CD4-positive, alpha-beta T cell treated with Interleukin-2 at 100 ng/mL for 4 hours (primary cell): ENCODE data around the gene TOR1A.

Experiments used
- DNase-seq: peaks from one replicate; pipeline ENCODE4 v3.0.0-alpha.2; 2020; ENCODE audit warnings: low spot score

The TOR1A gene

GRCh38 chr9:129851821-129852220 is 27.9 kb upstream of the TOR1A start:
- no peak for DNase-seq

DNA sequence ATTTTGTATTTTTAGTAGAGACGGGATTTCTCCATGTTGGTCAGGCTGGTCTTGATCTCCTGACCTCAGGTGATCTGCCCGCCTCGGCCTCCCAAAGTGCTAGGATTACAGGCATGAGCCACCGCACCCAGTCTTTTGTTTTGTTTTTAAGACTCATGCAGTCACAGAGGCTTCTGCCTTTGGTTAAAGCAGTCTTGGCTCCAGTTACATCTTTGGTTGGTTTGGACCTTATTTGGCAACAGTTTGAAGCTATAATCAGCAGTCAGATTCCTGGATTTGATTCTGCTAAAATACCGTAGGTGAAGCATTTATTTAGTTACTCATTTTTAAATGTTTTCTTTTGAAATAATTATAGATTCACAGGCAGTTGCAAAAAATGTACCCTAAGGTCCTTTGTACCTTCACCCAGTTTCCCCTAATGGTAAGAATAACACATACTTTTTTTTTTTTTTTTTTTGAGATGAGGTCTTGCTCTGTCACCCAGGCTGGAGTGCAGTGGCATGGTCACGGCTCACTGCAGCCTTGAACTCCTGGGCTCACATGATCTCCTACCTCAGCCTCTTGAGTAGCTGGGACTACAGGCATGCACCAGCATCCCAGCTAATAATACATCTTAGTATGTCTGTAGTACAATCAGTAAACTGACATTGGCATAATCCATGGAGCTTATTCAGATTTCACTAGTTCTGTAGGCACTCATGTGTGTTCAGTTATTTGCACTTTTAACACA is 27.1 kb upstream of the TOR1A start:
- DNase-seq: no peak

- DNase-seq: no peak
These were observed 26.0 kb upstream of the TOR1A start for GRCh38 chr9:129849901-129850300.

DNA sequence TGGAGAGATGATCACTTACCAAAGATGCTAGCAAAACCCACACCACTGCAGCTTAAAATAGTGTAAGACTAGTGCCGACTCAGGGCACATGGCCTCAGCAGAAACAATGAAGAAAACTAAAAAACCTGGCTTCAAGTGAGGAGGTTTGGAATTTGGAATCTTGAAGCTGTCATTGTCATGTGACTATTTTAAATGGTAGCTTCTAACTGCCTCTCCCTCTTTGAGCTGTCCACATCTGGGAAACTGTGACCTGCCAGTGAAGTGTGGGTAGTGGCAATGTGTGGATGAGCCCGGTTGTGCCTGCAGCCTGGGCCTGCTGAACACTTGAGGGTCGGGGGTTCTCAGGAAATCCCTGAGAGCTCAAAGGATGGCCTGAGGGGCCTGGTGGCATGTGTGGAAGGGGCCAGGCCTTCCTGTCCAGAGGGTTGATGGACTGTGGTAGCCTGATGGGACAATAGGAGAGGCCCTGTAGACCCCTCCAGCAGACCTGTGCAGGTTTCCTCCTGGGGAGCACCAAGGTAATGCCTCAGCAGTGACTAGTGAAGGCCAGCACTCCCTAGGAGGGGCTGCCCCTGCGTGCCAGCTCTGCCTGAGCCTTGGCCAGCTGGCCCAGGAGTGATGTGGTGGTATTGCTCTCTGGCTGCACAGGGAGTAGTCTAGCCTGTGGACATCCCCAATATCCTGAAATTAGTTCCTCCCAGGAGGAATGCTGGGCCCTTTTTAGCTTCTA is 24.9 kb upstream of the TOR1A start:
- DNase-seq: no peak

DNA sequence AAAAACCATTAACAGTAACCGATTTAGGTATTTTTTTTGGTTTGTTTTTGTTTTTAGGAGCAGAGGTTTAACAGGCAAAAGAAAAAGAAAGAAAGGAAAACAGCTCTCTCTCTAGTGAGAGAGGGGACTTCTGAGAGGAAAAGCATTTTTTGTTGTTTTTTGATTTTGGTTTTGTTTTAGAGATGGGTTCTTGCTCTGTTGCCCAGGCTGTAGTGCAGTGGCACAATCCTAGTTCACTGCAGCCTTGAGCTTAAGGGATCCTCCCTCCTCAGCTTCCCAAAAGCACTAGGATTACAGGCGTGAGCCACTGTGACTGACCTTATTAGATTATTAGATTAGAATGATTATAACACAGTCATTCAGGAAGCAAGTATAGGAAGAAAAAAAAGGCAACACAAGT is 21.4 kb upstream of the TOR1A start:
- no peak for DNase-seq

GRCh38 chr9:129841071-129841470 is 17.1 kb upstream of the TOR1A start:
- no peak for DNase-seq

GRCh38 chr9:129840034-129840433 is 16.1 kb upstream of the TOR1A start:
- no peak for DNase-seq

DNA sequence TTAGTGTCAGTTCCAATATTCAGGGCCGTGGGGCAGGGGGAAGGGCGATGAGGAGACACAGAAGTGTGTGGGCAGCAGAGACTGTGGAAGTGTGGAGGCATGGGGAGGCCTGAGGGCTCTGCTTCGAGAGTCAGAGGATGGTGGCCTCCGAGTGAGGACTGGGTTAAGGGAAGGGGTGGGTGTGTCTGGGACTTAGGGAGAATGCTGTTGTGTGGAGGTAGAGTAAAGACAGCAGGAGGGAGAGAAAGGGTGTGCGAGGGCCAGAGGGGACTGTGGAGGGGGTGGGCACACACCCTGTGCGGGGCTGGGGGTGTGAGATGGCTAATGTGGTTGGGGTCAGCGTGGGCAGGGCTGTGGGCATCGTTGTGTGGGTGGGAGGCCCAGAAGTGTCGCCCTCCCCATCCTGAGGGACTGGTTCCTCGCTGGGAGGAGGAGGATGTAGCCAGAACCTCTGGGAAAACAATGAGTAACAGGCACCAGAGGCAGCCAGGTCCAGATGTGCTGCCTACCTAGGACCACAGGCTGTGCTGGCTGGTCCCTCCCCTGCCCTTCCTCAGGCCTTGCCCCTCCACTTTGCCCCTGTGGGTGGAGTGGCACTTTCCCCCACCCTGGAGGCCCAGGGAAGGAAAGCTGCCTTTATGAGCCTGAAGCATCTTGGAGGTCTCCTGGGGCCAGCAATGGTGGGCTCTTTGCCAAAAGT is 15.5 kb upstream of the TOR1A start:
- no peak for DNase-seq

DNA sequence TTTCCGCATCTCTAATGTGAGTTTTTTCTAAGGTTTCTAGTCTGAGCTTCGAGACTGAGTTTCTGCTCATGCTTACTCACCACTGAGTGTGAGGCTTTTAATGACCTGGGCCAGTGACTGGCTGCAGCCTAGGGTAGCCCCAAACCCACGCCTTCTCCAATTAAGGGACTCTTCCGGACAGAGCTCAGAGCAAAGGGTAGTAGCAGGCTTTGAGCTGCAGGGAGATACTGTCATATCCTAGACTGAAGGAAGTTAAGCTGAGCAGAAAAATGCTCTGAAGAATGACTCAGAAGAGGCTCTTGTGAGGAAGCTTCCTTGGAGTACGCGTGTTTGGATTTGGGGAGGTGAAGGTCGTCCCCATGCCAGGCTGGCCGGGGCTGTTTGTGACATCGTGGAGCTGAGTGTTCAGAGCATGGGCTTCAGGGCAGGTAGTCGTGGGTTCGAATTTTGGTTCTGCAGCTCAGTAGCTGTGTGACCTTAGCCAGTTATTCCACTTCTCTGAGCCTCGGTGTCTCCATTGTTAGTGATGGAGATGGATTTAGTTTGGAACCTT is 14.8 kb upstream of the TOR1A start:
- peak; percentile 38 for DNase-seq

- peak; percentile 45 for DNase-seq
These were observed 12.5 kb upstream of the TOR1A start for GRCh38 chr9:129836311-129837007.

DNA sequence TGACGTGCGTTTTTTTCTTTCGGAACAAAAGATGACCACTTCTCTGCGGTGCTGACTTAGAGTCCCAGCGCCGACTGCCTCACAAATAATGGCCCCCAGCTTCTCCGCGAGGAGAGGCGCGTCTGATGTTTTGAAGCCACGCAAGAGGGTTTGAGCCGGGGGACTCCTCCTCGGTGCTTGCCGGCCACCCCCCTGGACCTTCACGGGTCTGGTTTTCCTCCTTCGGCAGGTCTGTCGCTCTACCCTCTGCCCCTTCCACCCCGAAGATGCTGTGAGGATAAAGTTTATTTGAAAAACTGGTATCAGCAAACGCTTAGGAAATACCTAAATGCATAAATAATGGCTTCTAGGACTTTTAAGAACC is 11.9 kb upstream of the TOR1A start:
- no peak for DNase-seq

DNA sequence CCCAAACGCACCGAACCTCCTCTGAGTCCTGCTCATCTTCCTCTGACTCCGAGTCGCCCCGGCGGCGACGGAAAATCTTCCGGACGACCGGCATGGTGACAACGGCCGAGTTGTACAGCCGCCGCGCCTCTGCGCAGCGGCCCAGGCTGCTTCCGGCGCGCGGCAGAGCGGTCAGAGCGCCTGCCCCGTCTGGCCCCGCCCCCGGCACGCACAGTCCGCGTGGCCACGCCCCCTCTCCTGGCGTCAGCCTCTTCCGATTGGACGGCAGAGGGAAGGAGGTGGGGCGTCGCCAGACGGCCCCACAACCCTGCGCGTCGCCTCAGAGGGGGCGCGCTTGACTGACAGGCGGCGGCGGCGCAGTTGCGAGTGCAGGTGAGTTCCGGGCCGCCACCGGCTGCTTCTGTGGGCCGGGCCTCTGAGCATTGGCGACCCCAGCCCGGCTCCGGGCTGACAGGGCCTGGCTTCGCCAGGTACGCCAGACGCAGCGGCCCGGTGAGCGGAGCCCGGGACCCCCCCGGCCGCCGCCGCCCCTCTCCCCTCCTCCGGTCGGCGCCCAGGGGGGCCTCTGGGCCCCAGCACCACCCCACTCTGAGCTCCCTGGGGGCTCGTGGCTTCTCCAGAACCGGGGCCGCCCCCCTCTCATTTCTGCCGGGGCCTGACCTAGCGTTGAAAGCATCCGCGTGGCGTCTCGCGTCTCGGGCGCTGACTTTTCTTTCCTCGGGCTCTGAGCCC is 11.4 kb upstream of the TOR1A start, which contains the start of the genes C9orf78 and USP20:
Gene C9orf78, minus strand, starts transcription at position 148 of the 732 bp plus-strand sequence. Its CDS starts 54 bp downstream, at position 94.
Gene USP20, plus strand, starts transcription at position 331 of the 732 bp plus-strand sequence. CDS start 17,098 bp downstream, outside the sequence.
- peak; percentile 97 for DNase-seq

GRCh38 chr9:129834489-129835127 is 10.7 kb upstream of the TOR1A start:
- peak; percentile 47 for DNase-seq

DNA sequence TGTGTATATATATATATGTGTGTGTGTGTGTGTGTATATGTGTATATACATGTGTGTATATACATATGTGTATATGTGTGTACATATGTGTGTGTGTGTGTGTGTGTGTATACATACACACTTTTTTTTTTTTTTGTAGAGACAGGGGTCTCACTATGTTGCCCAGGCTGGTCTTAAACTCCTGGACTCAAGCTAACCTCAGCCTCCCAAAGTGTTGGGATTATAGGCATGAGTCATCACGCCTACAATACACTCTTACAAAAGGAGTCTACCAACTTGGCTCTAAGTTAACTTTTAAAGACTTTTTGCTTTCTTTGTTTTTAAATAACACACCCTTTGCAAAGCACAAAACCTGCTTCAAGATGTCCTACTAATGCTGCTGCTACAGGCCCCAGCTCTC is 9.0 kb upstream of the TOR1A start:
- DNase-seq: no peak

- DNase-seq: no peak
These were observed 5.0 kb upstream of the TOR1A start for GRCh38 chr9:129828969-129829368.

DNA sequence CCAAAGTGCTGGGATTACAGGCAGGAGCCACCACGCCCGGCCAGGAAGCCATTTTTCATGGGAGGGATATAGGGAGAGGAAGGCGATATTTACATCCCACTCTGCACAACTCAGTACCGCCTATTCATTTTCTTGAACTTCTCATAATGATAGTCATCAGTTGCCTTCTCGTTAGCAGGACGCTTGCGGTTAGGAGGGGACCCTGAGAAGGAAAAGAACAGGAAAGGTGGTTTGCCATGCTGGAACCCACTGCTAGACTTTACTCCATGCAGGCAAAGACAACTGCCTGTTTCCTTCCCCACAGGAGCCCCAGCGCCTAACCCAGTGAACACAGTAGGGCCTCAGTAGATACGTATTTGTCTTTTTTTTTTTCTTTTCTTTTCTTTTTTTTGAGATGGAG is 4.1 kb upstream of the TOR1A start:
- DNase-seq: no peak

DNA sequence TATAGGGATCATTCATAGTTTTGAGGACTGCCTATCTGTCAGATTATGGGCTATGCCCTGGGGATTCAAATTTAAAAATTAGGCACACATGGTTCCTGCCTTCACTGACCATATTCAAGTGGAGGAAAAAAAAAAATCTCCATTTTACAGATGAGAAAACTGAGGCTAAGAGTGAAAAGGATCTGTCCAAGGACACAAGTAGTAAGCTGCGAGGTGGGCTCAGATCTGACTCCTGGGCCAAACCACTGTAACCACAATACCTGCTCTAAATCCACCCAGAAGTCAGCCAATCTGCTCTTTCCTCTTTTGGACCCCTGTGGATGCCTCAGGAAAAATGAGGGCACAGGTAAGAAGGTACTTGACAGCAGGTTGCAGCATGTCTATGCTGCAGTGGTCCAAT is 2.8 kb upstream of the TOR1A start:
- DNase-seq: no peak

DNA sequence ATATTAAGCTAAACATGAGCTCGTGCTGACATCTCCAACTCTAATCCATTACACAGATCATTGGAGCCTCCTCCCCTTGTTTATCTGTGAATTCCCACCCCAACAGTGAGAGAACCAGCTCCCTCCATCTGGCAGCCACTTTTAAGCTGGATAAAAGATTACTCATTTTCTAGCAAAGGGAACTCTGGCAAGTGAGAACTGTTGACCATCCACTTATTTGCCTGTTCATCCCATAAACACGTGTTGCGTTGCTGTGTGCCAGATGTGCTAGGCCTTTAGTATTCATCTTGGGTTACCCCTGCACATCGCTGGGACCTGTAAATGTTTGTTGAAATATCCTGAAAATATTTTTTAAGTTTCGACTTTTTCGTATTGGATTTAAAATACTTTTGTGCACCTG is 2.4 kb upstream of the TOR1A start:
- DNase-seq: no peak

DNA sequence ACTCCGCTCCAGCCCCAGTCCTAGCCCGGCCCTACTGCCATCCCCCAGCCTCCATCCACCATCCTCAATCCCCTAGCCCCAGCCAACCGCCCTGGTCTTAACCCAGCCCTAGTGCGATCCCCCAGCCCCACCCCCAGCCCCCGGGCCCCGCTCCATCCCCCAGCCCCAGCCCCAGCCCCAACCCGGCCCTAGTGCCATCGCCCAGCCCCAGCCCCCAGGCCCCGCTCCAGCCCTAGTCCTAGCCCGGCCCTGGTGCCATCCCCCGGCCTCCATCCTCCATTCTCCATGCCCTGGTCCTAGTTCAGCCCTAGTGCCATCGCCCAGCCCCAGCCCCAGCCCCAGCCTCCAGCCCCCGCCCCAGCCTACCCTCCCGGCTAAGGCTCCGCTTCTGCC is 398 bp downstream of the TOR1A start:
- DNase-seq: no peak

DNA sequence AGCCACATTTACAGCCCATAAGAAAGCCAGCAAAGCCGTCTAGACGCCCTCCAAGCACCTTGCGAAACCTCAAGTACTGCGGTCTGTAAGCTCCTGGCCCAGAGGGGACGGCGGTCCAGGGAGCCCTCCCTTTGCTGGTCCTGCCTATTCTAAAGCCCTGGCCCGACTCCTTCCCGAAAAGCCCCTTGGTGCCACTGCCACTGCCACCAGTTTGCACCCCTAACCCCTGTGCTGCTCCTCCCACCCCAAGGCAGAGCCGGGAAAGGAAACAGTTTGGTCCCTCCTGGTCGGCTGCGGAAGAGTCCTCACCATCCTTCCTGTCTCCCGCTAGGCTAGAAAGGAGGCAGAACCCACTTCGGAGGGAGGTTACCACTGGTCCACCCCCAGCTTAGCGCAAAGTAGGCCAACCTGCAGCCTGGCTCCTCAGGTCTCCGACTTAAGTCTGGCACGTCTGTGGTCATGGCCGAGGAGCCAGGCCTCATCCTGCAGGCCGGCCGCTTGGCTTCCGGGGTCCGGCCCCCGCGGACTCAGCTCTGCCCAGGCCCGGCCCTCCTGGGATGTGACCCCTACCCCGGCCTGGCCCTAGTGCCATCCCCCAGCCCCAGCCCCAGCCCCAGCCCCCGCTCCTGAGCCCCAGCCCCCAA is 916 bp downstream of the TOR1A start:
- DNase-seq: no peak
